ENCODE data around the gene CELF4.

- TF ChIP-seq POLR2AphosphoS5 (IDR thresholded peaks at IDR 0.05; ENCODE audit: low read depth): no peak
- TF ChIP-seq SPI1 (IDR thresholded peaks at IDR 0.05; ENCODE audit: borderline replicate concordance, low read depth): no peak
- TF ChIP-seq CTCF (IDR thresholded peaks at IDR 0.05; ENCODE audit: insufficient read depth, low read length): no peak
- no peak for TF ChIP-seq GABPA (IDR thresholded peaks at IDR 0.05; ENCODE audit: low read depth)
These were observed 131.3 kb downstream of the CELF4 start for GRCh38 chr18:37434161-37434860.
